ENCODE results near the gene TIMM13.

TIMM13 gene

DNA sequence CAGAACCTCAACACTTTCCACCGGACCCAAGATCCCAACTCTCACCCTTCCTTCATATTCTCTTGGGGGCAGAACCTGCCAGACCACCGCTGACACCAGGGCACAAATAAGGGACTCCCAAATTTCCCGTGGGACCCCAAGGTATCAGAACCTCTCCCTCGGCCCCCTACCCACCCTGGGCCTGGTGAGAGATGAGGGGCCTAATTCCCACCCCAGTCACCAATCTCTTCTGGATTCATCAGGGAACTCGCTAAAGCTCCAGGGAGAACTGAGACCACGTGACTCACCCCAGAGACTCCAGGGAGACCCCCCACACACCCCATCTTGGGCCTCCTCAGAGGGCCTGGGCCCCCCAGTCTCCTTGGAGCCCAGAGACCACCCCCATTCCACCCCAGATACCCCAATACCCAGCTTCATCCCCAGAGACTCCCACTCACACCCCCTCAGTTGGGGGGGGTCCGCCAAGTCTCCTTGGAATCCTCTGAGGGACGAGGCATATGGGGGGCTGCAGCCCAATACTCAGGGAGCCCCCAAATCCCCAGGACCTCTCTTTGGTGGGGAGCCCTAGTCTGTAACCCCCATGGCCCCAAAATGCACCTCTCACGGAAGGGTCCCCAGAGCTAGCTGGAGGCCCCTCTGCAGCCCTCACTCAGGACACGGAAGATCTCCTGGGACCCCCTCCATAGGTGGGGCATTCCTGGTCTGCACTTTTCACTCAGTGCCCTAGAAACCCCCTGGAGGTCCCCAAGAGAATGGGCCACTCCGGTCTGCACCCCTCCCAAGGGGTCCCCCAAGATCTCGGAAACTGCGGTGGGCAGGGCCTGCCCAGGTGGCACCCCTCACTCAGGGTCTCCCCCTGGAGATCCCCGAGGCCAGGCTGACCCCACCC lies 27.8 kb upstream of the TIMM13 start:
- no peak for DNase-seq

DNA sequence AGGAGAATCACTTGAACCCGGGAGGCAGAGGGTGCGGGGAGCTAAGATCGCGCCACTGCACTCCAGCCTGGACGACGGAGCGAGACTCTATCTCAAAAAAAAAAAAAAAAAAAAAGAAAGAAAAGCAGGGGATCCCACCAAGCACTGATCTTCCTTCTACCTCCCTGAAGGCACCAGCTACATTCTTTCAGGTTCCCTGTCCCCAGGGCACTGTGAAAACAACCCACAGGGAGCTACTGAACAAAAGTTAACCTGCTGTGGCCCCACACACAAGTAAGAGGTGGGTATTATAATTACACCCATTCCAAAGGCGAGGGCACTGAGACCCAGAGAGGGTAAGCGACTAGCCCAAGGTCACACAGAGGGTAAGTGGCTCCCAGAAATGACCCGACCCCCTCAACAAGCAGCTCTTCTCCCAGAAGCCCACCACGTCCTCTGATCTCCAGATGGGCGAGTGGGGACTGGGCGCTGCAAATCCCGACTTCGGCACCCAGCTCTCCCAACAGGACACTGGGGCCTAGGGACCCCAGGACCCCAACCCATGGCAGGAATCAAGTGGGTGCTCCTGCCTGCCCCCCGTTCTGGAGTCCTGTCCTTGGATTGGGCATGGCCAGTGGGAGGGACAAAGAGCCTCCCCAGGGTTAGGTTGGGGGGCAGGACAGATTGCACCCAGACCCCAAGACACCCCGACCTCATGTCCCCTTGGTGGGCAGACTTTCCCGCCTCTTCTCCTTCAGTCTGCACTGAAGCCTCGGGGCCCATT lies 27.0 kb upstream of the TIMM13 start:
- DNase-seq, result no peak

DNA sequence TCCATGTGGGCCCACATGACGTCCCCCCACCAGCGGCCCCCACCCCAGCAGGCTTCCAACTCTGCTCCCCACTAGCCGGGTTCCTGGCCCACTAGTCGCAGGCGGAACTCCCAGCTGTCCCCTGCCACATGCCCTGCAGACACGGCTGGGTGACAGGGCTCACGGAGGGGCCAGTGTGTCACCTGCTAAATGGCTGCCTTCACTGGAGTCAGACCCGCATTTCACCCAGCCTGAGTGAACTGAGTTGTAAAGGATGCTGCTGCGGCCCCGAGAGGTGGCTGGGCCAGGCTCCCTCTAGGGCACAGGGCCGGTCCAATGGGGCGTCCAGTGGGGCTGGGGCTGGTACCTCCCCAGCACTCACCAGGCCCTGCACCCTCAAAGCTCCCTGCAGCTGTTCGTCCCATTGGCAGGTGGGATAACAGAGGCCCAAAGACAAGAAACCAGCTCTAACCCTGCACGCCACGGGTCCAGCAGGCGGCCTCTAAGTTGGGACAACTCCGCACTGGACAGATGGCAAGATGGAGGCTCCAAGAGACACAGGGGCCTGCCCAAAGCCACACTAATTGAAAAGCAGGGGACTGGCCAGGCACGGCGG lies 26.1 kb upstream of the TIMM13 start:
- DNase-seq, result no peak

DNA sequence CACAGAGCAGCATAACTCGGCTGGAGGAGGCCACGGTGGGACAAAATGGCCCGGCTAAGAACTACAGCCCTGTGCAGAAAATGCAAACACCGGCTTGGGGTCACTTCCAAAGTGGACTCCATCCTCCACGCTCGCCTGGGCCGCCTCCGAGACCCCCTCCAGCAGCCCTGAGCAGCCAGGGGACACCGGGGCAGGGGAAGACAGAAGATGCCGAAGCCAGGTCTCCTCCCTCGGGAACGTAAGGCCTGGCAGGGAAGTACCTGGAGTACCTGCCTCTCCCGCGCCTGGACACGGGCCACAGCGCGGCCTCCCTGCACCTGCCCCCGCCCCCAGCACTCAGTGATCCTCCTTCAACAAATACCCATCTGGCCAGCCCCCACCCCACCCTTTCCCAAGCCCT lies 24.4 kb upstream of the TIMM13 start:
- no peak for DNase-seq

DNA sequence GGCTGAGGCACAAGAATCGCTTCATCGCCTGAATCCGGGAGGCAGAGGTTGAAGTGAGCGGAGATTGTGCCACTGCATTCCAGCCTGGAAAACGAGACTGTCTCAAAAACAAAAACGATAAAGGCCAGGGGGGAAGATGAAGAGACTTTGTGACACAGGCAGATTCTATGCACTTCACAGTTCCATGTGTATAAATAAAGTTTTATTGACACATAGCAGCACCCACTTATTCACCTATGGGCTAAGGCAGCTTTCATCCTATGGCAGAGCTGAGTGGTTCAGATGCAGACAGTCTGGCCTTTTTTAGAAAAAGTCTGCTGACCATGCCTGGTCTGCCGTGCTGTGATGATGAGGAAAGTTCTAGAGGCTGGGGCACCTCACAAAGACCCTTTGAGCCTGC lies 23.8 kb upstream of the TIMM13 start:
- no peak for DNase-seq

DNA sequence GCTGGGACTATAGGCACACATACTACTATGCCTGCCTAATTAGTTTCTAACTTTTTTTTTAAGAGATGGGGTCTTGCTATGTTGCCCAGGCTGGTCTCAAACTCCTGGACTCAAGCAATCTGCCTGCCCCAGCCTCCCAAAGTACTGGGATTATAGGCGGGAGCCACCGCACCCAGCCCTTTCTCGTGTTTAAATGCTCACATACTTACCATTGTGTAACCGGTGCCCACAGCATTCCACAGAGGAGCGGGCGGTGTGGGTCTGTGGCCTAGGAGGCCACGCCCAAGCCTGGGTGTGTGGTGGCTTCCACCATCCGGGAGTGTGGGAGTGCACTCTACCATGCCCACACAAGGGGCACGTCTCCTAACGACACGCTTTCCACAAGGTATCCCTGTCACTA lies 21.6 kb upstream of the TIMM13 start:
- no peak for DNase-seq

DNA sequence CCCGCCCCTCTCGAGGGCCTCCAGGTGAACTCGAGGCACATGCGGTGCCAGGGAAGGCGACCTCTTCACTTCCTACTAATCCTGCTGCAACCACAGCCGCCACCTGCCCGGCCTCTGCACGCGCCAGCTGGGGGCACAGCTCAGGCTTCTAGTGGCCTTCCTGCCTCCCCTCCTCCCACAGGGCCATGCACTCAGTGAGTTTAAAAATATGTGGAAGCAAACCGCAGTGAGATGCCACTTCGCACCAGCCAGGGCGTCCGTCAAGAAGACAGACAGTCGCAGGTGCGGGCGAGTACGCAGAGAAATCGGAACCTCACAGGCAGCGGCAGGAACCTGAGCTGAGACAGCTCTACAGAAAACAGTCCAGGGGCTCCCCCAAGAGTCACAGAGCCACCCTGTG lies 19.0 kb upstream of the TIMM13 start:
- DNase-seq, result no peak

DNA sequence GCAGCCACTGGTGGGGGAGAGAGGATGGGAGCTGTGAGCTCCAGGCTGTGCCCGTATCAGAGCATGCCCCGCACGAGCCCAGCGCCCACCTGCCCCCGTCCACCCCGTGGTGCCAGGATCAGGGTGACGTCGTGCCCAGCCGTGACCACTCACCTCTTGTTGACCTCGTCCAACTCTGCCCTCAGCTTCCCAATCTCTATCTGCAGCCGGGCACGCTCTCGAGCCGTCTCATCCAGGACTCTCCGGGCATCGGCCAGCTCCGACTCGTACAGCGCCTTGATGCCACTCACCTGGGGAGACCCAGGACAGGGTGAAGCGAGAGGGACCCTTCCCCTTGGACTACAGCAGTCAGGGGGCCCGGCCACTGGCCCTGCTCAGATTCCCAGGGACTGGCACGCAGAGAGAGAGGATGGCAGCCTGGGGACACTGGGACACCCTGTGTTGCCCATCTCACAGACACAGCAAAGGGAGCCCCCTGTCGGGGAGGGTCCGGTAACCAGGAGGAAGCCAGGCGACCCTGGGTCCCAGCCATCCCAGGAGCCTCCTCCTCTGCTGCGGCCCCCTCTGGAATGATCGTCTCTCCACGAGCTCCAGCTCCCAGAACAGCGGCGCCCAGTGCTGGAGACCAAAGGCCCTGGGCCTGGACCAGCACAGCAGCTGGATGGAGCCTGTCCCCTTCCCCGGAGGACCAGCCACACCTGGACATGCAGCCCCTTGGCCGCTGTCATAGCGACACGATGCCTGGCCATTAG lies 17.0 kb upstream of the TIMM13 start:
- DNase-seq, result no peak

DNA sequence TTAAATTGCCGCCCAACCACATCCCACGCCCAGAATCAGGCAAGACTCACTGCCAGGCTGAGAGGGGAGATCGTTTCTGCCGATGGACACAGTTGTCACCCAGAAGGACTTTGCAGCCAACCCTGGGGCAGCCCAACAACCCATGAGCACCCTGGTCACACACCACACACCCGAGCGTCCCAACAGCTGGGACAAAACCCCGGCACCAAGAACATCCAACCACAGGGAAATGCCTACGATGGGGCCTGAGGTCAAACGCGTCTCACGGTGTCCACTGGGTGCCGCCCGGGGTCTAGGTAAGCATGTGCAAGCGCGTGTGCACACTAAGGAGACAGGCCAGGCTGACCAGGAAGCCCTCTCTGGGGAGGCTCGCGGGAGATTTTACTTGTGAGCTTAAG lies 16.4 kb upstream of the TIMM13 start:
- DNase-seq, result no peak

DNA sequence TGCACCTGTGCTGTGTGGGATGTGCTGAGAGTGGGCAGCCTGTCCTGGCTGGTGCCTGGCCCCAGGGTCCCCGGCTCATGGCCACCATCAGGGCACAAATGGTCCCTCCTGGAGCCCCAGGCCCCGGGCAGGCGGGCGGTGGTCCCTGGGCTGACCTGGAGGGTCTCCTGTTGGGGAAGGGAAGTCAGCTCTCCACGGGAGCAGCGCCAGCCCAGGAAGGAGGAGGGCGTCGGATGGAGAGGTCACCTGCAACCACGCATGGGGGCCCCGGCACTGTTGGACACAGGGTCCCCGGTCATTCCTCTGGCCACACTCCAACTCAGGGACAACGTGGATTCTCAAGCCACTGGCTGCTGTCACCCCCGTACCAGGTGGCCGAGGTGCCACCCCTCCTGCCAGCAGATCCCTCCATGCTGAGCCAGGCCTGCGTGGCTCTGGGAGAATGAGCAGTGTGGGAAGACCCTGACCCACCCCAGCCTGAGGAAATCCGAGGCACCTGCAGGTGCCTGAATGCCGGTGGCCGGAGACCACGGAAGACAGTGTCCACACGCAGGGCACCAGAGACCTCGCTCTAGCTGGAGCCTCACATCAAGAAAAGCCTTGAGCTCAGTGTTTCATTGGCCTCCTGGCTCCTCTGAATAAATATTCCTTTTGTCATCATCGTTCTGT lies 15.9 kb upstream of the TIMM13 start:
- no peak for DNase-seq

DNA sequence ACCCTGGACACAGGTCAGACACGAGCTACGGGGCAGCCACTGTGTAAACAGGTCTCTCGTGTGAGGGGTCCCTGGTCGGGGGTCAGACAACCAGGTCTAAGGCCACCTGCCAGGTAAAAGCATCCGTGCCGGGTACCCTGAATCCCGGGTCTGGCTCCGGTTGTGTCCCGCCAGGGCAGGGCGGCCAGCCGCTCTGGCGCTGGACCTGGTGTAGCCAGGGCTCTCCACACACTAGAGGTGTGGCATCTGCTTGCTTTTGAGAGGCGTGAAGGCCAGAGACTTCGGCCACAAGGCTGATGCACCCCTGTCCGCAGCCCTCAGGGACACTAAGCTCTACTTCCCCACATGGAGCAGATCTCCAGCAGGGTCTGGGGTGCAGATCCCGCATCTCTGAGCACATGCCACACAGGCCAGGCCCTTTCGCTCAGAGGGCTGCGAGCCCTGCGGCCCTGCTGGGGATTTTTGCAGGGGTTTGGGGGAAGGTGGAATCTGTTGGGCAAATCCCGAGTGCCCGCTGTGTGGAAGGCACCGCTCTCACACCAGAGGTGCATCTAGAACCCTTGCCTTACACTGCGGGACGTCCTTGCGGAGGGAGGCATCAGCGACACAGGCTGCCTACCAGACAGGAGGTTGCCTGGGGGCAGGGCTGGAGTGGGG lies 13.8 kb upstream of the TIMM13 start:
- DNase-seq, result no peak

DNA sequence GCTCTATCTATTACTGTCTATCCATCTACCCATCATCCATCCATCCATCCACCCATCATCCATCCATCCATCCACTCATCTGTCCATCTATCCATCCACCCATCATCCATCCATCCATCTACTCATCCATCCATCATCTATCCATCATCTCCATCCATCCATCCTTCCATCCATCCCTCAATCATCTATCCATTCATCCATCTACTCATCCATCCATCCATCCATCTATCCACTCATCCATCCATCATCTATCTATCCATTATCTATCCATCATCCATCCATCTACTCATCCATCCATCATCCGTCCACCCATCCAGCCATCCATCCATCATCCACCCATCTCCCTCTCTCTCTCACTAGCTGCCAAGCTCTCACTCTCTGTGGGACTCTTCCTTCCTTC lies 13.1 kb upstream of the TIMM13 start:
- no peak for DNase-seq

DNA sequence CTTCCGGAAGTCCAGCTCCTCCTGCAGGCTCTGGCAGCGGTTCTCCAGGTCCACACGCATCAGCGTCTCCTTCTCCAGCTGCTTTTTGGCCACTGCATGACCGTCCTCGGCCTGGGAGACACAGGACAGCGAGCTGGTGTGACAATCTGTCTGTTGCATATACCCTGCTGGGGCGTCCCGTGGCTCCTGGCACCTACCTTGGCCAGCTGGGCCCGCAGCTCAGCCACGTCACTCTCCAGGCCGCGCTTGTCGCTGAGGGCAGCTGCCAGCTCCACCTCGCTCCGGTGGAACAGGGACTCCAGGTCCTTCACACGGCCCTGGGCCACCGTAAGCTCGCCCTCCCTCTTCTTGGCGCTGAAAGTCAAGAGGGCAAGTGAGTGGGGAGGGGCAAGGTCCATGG lies 10.8 kb upstream of the TIMM13 start:
- DNase-seq, result no peak

DNA sequence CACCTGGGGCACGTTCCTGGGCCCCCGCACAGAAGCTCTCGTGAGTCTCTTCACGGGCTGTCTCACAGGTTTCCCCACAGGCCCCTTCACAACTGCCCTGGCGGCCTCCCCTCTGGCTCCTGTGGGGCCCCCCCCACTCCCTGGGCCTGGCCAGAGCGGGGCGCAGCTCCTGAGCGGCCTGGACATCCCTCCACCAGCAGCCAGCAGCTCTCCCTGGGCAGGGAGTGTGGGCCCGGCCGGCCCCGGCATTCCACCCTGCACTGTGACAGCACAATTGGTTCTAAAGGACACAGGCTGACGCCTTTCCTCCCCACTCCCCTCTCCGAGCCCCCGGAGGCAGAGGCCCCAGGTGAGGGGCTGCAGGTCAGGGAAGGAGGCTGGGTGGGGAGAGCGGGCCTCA lies 9.5 kb upstream of the TIMM13 start:
- no peak for DNase-seq

DNA sequence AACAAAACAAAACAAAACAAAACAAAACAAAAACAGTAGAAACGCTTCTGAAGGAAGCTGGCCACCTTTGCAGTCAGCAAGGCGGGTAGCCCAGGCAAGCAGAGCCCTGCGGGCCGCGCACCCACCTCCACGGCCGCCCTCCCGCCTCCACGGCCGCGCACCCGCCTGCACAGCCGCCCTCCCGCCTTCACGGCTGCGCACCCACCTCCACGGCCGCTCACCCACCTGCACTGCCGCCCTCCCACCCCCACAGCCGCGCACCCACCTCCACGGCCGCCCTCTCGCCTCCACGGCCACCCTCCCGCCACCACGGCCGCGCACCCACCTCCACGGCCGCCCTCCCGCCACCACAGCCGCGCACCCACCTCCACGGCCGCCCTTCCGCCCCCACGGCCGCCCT lies 9.0 kb upstream of the TIMM13 start:
- DNase-seq, result no peak

DNA sequence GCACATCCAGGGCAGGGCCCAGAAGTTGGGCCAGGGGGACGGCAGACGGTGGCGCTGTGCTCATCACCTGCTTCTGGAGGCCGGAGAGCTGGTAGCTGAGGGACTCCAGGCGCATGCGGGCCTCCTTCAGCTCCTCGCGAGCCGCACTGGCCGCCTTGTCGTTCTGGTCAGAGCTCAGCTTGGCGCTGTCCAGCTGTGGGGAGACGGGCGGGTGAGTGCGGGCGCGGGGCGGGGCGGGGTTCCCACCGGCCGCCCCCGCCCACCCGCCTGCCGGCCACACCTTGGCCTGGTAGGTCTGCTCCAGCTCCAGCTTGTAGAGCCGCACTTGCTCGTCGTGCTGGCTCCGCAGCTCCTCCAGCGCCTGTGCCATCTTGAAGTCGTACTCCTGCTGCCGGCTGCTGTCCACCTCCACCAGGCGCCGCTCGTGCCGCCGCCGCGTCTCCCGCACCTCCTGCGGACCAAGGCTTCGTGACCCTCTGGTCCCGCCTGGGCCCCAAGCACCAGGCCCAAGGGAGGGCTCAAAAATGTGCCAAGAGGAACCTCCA lies 7.4 kb upstream of the TIMM13 start:
- DNase-seq, result no peak

DNA sequence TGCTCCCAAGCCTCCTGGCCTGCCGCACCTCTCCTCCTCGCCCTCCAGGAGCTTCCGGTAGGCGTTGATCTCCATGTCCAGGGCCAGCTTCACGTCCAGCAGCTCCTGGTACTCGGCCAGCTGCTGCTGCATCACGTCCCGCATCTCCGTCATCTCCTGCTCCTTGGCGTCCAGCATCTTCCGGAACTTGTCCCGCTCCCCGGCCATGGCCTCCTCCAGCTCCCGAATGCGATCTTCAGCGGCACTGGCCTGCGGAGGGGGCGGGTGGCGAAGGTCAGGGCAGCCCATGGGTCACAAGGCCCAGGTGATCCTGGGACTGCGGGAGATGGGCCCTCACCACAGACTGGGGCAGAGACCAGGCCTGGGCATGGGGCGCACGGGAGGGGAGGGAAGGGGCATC lies 6.9 kb upstream of the TIMM13 start:
- DNase-seq, result no peak

DNA sequence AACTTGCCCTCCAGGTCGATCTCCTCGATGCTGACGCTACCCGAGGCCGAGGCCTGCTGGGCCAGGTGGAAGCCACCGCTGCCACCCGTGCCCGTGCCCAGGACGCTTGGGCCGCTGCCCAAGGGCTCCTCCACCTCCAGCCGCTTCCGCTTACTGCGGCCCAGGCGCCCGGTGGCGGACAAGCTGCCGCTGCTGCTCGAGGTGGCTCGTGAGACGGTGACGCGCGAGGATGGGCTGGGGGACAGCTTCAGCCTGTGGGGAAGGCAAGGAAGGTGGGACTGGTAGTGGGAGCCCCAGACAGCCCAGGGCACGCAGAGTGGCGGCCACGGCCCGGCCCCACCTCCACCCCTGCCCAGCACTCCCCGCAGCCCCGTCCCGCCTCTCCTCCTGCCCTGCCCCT lies 6.5 kb upstream of the TIMM13 start:
- no peak for DNase-seq

DNA sequence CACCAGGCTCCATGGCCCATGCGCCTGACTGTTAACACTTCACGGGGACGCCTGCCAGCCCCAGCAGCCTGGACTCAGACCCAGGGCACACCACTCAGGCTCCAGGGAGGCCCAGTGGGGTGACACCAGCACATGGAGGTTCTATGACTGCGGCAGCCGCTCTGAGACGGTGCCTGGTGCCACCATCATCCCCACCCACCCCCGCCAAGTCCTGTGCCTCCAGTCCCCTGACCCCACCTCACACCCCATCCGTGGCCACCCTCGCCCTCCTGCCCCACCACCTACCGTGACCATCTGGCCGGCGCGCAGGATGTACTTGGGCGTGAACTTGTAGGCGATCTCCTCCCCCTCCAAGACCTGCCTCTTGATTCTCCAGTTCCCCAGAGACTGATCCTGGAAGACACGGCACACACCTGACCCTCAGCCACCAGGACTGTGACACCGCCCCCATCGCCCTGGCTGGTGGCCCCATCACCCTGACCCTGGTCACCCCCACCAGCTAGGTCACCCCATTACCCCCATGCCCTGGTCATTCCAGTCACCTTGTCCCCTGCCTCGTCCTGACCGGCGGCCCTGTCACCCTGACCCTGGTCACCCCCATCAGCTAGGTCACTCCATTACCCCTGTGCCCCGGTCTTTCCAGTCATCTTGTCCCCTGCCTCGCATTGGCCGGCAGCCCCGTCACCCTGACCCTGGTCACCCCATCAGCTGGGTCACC lies 4.9 kb upstream of the TIMM13 start:
- no peak for DNase-seq

DNA sequence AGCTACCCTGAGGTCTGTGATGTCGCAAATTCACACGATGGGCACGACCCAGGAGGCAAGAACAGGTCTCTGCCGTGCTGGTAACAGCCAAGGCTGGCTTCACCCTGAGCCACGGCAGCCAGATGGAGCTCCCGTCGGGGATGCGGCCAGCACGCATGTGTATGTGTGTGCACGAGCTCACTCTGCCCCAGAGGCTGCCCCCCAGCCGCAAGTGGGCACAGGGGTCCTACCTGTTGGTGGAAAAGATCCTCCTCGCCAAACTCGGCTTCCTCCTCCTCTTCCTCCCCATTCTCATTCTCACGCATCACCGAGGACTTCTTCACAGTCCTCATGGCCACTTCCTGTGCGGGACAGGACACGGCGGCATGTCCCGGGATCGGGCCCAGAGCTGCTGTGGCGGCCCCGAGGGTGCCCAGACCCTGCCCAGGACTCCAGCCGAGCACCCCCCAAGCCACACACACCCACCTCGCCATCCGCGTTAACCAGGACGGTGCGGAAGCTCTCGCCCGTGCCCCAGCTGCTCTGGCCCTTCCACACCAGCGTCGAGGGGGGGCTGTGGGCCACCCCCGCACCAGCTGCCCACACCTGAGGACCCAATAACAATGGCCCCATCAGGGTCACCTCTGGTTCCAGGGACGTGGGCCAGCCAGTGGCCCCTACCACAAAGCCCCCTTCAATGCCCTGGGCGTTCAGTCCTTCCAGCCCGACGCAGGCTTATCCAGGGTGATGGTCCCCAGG lies 4.1 kb upstream of the TIMM13 start:
- DNase-seq, result no peak
